HG03060 (cell line): ENCODE measurements around the gene NDC80.
A peak's percentile ranks its signal among the peaks of the same experiment; 100 is the strongest.

Experiments
- ATAC-seq: cut with Tn5 transposase; IDR thresholded peaks from one replicate; pipeline ENCODE4 v1.9.1; 2021; ENCODE audit warnings: low read depth, moderate number of reproducible peaks; ENCODE audit not compliant: unreplicated experiment

Gene NDC80

DNA sequence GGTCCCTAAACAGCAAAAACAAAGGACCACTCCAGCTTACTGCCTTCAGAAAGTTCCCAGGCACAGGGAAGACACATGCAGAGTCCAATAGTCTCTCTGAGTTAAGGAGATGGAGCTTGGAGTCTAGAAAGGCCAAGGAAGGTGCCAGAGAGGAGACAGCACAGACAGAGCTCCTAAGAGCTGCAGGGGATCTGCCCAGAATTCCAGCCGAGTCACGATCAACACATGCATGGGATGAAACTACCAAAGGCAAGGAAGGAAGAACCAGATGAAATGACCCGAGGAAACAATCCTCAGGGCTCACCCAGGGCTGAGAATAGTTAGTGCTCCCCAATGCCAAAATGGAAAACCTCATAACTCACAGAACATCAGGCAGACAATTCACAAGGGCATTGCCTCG, 15.5 kb upstream of the NDC80 start:
- ATAC-seq, result no peak

GRCh38 chr18:2557536-2557935, 13.8 kb upstream of the NDC80 start:
- ATAC-seq, result no peak

GRCh38 chr18:2559249-2559648, 12.1 kb upstream of the NDC80 start:
- ATAC-seq, result no peak

DNA sequence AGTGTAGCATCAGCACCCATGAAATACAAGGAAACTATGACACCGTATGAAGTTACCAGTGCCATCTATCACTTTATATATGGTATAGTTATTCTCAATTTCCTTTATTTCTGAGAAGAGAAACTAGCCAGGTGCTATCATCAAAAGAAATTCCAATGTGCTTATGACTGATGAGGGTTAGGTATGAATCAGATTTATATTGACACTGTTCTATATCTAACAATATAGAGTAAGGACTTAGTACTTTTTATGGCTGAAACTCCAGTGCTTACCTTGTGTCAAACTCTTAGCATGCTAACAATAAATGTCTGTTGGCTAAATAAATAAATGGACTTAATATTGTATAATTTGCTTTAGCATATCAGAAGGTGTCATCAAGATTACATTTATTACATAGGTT, 7.0 kb upstream of the NDC80 start:
- no peak for ATAC-seq

DNA sequence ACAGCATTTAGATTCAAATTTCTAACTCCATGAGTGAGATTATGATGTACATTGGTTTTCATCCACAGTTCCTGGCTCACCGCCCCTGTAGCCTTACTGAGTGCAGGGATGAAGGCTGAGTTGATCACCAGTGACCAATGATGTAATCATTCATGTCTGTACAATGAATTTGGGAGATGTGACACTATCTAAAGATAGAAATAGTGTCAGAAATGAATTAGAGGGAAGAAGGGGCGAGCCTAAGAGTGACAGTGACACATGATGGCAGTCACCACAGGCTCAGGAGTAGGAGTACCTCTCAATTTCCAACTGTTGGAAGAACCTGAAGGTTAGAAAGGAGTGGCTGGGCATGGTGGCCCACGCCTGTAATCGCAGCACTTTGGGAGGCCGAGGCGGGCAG, 3.2 kb upstream of the NDC80 start:
- ATAC-seq, result no peak

GRCh38 chr18:2568605-2569004, 2.8 kb upstream of the NDC80 start:
- no peak for ATAC-seq

GRCh38 chr18:2569338-2570207, 1.8 kb upstream of the NDC80 start:
- no peak for ATAC-seq

DNA sequence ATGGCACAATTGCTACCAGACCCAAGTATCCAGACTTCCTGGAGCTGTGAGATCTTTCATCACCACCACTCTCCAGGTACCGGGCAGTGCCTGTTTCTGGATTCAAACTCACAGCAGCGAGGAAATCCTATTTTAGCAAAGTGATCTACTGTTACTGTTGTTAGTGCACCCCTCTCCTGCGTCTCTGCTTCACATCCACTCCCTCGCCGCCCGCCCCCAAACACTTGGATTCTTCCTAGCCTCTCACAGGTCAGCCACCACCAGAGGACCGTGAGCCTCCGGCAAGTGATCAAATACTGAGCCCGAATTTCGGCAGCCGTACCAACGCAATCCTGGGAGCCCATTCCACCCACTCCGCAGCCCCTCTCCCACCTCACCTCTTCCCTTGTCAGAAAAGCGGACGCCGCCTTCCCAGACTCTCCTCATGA, 571 bp upstream of the NDC80 start:
- ATAC-seq, result peak; percentile 14

- no peak for ATAC-seq
These were observed 813 bp downstream of the NDC80 start for GRCh38 chr18:2572171-2572569.

GRCh38 chr18:2572892-2573291, 1.5 kb downstream of the NDC80 start:
- ATAC-seq, result no peak

DNA sequence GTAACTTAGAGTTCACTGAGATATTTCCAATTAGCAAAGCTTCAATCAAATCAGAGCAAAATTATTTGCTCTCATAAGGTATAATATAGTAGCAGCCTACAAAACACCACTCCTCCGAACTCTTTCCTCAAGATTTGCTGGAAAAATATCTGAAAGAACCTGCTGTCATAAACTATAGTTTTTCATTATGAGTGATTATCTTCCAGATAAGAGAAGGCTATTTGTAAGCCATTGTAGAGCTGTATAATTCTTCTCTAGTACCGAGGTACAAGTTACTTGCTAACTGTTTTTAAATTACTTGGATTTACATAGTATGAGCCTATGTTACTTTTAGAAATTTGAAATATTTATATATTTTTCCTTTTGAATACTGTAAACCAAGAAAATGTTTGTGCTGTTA, 2.1 kb downstream of the NDC80 start:
- ATAC-seq, result no peak

GRCh38 chr18:2587788-2588187, 16.4 kb downstream of the NDC80 start:
- no peak for ATAC-seq

DNA sequence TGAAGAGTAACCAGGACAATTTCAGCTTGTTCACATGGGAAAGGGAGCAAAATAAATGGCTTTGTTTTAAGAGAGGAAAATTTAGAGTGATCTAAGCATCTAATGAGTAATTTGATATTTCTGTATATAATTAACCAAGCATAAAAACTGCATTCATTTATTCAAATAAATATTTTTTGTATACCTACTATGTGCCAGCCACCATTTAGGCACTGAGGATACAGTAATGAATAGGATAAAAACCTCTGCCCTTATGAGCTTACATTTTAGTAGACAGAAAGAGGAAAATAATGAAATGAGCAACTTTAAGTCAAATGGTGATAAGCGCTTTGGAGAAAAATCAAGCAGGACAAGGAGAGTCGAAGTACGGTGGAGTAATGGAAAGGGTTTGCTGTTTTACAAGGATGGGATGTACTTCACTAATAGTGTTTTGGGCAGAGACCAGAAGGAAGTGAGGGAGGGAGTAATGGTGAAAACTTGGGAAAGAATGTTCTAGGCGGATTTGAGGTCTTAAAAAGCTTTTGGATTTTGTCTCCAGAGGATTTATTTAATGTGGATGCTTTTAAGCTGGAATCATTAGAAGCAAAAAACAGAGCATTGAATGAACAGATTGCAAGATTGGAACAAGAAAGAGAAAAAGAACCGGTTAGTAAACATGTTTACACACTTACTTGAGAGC, 17.4 kb downstream of the NDC80 start:
- ATAC-seq, result no peak

- ATAC-seq, result no peak
These were observed 18.1 kb downstream of the NDC80 start for GRCh38 chr18:2589345-2590068.

- ATAC-seq, result no peak
These were observed 18.9 kb downstream of the NDC80 start for GRCh38 chr18:2590303-2590702.

DNA sequence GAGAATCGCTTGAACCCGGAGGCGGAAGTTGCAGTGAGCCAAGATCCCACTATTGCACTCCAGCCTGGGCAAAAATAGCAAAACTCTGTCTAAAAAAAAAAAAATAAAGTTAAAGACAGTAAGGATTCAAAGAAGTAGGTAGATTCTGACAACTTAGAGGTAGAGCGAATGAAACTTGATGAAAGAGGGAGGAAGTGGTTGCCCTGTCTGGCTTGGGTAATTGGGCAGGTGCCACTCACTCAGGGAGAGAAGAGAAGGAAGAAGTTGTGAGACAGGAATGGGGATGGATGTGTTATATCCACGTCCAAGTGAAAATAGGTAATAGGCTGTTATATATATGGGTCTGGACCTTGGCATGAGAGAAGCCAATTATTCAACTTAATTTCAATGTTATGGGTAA, 26.3 kb downstream of the NDC80 start:
- ATAC-seq, result no peak

DNA sequence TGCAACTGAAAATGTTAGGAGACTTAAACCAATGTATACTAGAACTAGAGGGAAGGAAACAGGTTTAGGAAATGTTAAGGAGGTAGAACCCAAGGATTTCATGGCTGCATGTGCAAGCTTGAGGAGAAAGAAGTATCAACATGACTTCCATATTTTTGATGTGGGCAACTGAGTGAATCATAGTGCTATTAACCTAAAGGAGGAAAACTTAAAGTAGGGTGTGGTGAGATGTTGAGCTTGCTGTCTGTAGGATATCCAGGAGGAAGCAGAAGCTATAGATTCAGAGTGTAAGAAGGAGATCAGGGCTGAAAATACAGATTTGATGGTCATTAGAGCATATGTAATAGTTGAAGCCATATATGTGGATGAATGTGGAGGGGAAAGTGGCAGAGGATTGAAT, 31.5 kb downstream of the NDC80 start:
- no peak for ATAC-seq

- no peak for ATAC-seq
These were observed 35.0 kb downstream of the NDC80 start for GRCh38 chr18:2606335-2606734.

DNA sequence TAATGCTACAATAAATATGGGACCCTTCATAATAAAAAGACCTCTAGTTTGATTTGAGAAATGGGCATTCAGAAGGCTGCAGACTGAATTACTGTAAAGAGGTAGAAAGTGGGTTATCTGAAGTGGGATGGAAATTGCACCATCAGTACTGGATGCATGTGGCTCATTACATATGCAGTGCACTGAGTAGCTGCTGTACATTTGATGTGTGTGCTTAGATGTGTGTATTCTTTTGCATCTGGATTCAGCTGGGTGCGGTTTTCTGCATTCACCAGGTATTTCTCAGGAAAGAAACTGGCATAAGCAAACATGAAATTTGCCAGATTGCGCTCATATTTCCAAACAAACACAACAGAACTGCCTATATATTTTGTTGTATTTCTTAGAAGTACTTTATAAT, 38.2 kb downstream of the NDC80 start:
- ATAC-seq, result no peak

- ATAC-seq, result no peak
These were observed 39.2 kb downstream of the NDC80 start for GRCh38 chr18:2610549-2610948.

GRCh38 chr18:2612996-2613395, 41.6 kb downstream of the NDC80 start:
- ATAC-seq, result no peak
